HG02885 (cell line): ENCODE results near the gene TMEM9.
"Not testable (repeated sequence)": the region's sequence is repeated elsewhere in the genome, so short reads cannot be mapped to it uniquely, and the experiment has no call there.

ENCODE experiments used
- ATAC-seq: cut with Tn5 transposase; IDR thresholded peaks from one replicate; pipeline ENCODE4 v1.9.1; 2021; ENCODE audit warnings: mild to moderate bottlenecking; ENCODE audit not compliant: unreplicated experiment, poor library complexity

TMEM9 gene

DNA sequence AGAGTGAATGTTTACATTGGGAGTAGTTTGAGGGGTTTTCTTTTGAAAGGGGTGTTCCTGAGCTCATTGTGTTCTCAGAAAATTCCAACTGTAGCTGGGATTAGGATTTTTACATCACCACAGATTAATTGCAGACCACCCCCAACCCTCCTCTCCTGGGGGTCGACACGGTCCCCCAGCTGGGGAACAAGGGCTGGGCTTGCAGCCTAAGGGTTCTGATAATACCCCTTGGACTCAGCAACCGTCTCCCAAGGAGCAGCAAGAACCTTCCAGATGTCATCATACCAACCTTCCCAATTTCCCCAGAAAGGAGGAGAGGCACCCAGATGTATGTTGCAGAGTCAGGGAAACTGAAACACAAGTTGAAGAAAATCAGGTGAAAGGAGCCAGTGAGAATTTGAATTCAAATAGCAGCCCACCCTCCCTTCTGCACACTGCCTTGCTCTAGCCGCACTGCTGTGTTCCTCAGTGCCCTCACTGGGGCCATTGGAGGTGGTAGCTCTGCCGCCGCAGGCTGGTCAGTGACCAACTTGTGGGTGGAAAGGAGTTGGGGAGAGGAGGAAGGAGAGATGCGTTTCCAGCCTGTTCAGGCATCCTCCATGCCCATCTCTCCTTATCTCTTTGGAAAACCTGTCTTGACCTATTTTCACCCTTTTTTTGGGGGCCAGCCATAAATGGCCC, 21.7 kb upstream of the TMEM9 start:
- ATAC-seq: no peak

DNA sequence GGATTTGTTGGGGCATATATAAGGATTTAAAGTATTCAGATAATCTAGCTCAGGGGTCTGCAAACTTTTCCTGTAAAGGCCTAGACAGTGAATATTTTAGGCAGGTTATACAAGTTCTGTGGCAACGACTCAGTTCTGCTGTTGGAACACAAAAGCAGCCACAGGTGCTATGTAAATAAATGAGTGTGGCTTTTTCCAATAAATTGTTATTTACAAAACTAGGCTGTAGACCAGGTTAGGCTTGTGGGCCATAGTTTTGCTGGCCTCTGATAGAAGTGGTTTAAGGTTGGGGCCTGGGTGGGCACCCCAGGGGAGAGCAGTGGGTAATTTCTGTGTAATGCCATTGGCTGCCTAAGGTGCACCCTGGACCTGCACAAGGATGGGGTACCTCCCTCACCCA, 19.5 kb upstream of the TMEM9 start:
- ATAC-seq: no peak

DNA sequence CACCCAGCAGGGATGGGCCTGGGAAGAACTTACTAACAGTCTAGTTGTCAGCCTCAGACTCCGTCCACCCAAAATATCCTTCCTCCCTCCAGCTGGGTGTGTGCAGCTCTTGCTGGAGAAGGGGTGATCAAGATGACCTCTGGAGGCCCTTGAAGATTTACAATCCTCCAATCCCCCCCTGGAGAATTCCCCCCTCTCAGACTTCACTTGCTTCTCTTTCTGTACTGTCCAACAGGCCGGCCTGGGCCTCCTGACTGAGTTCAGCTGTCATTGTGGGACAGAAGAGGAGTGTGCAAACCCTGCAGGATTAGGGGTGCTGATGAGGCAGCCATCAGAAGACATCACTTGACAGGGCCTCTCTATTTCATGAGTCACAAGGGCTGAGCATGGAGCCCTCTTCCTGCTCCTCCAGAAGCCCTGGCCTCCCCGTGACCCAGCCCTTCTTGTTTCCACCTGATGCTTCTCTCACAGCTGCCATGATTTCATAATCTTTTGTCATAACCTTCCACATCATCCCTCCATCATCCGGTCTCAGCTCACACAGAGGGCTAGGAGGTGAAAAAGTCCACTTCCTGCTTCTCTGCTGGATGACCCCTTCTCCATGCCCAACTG, 18.8 kb upstream of the TMEM9 start:
- ATAC-seq: no peak

DNA sequence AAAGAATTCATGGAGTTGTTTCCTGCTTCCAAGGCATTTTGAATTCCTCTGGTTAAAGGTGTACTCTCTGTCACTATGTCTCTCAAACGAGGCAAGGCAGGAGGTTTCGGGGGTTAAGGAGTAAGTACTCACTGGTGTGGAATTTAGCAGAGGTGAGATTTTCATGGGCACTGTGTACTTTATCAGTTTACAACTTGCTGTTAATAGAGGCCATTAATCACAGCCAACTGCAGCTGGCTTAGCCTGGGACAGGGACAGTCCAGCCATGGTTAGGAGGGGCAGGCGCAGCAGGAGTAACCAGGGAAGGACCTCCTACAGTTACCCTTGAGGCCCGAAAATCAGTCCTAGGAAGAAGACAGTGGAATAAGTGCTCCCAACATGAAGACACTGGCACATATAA, 18.1 kb upstream of the TMEM9 start:
- ATAC-seq: no peak

DNA sequence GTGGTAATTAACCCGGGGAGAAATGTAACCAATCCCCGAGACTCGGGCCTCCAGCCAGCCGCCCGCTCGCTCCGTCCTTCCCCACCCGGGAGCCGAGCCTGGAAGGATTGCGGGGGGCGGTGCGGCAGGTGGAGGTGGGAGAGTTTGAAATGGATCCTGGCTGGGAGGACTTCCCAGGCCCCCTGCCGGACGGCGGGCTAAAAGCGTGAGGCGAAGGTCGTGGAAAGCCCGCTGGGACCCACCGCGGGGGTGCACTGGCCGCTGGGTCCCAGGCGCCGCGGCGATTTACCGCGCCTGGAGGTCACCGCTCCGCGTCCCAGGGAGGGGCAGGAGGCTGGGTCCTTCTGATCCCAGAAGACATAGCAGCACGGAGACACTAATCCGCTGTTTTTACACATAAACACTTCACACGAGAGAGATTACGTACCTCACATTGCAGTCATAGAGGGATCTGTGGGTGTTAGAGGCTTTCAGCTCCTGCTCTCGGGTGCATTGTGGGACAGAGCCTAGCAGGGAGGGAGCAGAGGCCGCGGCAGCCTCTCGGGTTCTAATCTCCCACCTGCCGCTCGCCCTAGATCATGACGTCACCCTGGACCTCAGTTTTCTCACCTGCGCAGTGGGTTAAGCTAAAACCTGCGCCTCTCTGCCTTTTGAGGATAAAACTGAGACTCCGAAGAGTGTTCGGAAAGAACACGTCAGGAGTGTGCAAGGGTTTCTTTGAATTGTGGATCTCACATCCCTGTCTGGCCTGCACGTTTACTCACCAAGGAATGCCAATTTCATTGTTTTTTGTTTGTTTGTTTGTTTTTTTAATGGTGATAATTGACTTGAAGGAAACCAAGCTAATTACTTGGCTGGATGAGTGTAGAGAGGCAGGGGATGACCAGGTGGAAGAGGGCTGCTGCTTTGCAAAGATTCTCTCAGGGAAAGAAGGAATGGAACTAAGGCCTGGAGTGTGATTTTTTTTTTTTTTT, 17.1 kb upstream of the TMEM9 start:
- ATAC-seq: peak; percentile 58

DNA sequence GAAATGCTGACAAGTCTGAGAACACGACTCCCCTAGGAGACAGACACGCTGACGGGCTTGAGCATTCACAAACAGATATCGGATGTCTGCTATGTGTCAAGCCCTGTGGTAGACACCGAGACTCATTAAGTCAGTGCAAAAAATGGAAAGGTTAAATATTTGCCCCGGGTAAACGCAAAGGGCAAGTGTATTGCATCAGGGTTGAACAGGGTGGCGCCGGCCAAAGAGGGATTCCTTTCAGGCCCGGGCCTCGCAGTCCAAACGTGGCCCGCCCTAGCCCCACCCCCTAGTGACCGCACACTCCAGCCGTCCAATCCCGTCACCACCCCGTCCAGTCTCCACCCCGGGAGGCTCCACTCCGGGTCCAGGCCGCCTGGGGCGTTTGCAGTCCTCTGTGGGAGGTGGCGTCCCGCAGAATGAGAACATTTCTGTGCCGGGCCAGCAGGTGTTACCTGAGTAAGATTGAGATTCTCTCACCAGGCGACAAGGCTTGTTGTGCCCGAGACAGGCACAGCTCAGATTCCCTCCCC, 16.3 kb upstream of the TMEM9 start:
- ATAC-seq: peak; percentile 97

DNA sequence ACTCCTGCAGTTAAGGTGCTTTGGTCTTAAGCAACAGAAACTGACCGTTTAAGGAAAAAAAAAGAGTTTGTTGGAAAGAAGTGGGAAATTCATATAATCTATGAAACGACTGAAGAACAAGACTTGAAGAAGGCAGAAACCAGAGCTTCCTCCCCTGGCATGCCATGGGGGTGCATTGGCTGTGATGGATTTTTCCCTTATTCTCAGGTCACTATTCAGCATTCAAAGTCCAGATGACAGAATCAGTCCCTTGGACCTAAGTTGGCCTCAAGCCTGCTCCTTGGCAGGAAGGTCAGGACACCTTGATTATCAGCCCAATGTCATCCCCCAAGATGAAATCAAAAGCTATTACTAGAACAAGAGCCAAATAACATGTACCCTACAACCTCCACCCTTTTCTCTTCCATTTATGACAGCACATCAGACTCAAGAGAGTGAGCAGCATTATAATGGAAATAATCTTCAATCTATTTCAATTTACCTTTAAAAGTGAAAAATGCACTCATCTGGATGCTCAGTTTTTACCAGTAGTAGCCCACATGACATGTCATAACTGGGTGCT, 15.8 kb upstream of the TMEM9 start:
- no peak for ATAC-seq

DNA sequence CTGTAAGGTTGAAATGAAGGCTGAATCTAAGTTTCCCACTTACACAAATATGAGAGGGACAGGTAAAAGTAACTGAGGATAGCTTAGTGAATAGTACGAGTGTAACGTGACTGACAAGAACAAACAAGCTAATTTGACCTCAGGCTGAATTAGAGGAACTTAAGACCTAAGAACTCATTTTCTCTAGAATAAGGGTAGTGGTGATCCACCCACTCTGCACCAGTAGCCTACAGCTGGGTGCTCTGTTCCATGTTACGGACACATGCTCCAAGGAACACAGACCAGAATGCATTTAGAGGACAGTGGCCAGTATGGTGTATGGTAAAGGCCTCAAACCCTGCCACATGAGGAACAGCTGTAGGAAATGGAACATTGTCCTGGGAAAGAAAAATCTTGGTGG, 14.9 kb upstream of the TMEM9 start:
- no peak for ATAC-seq

DNA sequence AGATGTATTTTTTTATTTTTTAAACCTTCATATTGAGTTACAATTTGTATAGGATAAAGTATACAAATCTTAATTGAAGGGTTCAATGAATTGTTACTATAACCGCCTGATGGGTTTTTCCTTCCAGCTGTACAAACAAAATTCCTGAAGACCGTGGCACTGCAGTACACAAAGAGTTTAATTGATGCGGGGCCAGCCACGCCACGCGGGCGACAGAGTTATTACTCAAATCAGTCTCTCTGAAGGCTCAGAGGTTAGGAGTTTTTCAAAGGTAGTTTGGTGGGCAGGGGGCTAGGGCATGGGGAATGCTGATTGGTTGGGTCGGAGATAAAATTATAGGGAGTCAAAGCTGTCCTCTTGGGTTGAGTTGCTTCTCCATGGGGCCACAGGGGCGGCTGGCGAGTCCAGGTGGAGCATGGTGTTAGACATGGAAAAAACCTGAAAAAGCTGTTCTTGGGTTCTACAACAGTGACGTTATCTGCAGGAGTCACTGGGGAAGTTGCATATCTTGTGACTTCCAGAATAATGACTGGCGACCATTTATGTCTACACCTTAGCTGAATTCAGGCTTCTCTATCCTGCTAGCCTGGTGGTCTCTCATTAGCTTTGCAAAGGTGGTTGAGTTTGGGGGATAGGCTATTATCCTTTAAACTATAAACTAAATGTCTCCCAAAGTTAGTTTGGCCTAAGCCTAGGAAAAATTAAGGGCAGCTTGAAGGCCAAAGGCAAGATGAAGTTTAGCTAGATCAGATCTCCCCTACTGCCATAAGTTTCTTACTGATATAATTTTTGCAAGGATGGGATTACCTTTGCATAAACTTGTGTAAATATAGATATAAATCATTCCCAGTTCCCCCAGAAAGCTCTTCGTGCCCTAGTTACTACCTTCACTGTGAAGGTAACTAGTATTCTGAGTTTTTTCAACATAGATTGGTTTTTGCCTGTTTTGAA, 13.0 kb upstream of the TMEM9 start:
- ATAC-seq: no peak

DNA sequence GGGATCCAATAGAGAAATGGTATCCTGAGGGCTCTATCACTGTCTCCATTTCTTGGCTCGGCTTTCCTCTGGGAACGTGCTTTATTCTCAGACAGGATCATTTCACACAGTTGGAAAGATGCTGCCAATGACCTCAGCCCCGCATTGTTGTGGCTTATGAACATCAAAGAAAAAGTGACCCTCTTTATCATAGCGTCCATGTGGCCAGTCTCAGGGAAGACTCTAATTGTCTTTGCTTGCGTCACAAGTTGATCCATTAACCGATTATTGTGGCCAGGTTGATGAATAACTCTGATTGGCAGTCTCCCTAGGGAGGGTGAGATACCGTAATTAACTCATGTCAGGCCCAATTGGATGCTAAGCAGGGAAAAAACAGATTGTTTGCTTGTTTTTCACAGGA, 10.4 kb upstream of the TMEM9 start:
- ATAC-seq: no peak

DNA sequence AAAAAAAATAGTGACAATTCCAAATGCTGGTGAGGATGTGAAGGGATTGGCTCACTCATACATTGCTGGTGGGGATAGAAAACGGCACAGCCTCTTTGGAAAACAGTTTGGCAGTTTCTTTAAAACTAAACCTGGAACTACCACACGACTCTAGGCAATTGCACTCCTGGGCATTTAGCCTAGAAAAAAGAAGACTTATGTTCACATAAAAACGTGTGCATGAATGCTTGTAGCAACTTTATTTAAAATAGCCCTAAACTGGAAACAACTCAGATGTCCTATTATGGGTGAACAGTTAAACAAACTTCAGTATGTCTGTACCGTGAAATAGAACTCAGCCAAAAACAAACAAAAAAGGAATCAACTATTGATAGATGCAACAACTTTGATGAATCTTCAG, 9.4 kb upstream of the TMEM9 start:
- ATAC-seq: no peak

DNA sequence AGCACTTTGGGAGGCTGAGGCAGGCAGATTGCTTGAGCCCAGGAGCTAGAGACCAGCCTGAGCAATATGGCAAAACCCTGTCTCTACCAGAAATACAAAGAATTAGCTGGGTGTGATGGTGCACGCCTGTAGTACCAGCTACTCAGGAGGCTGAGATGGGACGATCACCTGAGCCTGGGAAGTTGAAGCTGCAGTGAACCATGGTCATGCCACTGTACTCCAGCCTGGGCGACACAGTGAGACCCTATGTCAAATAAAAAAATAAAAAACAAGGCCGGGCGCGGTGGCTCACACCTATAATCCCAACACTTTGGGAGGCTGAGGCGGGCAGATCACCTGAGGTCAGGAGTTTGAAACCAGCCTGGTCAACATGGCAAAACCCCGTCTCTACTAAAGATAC, 8.8 kb upstream of the TMEM9 start:
- ATAC-seq: not testable (repeated sequence)

DNA sequence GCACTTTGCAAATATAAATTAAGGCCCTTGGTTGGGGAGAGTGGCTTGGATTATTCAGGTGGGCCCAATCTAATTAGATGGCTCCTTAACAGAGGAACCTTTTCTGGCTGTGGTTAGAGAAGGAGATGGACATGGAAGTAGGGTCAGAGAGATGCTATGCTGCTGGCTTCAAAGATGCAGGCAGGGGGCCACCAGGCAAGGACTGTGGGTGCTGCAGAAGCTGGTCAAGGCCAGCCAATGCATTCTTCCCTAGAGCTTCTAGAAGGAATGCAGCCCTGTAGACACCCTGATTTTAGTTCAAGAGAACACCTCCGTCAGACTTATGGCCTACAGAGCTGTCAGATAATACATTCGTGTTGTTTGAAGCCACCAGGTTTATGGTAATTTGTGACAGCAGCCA, 3.7 kb upstream of the TMEM9 start:
- ATAC-seq: no peak

DNA sequence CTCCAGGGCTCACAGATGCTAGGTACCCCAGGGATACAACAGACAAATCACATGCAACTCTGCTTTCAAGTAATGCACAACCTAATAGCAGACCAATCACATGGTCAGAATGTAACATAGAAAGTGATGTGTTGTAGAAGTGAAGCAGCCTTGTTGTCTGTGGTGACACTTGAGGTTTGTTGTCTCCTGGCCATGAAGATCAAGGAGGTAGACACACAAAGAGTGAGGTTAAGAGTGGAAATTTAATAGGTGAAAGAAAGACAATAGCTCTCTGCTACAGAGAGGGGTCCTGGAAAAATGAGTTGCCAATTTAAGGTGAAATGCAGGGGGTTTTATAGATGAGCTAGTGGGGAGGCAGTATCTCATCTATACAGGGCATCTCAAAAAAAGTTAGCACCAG, 2.5 kb upstream of the TMEM9 start:
- no peak for ATAC-seq

DNA sequence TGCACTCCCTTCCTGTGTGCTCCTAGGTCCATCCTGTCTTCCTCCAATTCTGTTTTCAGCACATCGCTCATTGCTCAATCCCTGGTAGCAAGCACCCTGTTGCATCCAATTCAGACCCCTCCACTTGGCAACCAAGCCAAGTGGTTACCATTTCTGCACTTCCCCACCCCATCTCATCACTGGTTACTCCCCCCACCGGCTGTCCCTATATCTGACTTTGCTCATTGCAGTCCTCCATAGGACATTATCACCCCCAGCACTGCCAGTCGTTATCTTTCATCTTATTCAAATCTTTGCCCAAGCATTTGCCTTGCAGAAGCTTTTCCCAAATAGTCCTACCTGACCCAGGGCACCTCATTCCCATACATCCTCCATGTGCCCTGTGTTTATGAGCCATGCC, 2.1 kb upstream of the TMEM9 start:
- no peak for ATAC-seq

DNA sequence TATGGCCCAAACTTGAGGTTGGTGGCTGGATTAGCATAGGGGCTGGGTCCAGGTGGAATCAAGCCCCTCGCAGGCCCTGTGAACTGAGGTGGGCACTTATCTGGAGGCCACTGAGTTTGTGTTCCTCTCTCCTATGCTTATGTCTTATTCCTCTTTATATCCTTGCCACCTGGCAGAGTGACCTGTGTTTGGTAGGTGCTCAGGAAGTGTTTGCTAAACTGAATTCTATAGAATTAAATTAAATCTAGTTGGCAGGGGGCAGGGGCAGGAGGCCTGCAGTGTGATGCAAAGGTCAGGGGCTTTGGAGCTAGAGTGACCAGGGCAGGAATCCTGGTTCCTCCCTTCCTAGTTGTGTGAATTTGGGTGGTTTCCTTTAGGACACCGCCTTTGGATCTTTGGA, 1.1 kb upstream of the TMEM9 start:
- ATAC-seq: no peak

DNA sequence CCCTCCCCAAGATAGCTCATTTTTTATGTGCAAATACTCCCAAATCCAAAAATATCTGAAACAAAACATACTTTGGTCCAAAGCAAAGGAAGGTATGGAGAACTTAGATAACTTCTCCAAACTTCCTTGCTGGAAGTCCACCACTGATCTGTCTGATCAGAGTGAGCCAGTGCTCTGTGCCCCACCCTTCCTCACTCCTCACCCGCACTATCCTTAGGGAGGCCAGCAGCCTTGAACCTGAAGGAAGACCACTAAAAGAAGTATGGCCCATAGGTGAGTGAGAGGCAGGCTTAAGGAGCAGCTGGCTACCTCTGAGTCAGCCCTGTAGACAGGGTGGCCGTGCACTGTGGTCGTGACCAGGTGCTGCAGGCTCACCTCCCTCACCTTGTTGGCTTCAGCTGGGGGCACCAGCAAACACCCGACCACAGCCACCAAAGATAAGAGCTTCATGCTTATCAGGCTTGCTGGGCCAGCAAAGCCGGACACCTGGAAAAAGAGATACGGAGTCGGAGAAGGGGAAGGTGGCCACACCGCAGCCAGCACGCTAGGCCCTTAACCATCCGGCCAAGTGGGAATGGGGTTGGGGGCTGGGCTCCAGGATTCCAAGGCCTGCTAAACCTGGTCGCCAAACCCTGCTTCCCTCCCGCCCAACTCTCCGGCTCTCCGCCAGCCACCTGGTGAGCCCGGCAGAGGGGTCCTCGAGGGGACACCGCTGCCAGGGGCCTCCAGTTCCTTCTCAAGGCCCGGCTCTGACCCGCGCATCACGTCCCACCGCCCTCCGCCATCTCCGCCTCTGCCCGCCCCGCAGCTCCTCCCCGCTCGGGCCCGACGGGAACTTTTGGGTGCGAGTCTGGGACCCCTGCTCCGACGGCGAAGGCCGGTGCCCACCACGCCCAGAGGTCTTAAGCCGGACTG, 543 bp downstream of the TMEM9 start:
- ATAC-seq: peak; percentile 76

DNA sequence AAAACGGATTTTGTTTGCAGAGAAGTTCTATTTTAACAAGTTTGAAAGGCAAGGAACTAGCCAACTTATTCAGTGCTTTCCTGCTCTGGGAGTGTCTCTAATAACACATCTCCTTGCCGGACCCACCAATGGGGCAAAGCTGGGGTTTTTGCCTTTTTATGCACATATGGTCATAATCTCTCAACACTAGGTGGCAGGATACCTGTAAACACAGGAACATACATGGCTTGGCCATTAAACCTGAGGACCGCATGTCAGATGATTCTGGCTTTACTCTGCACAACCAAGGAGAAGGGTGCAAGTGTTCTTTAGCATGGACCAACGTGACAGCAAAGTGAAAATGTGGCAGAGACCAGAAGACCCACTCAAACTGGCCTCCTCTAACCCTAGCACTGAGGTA, 4.9 kb downstream of the TMEM9 start:
- no peak for ATAC-seq
